GM18502 (cell line): Measurements from ENCODE around the gene ACAT2.
A peak's percentile ranks its signal among the peaks of the same experiment; 100 is the strongest.
"Not testable (repeated sequence)": the region's sequence is repeated elsewhere in the genome, so short reads cannot be mapped to it uniquely, and the experiment has no call there.

Source experiments
- ATAC-seq: cut with Tn5 transposase; IDR thresholded peaks from one replicate; pipeline ENCODE4 v1.9.1; 2021; ENCODE audit warnings: mild to moderate bottlenecking; ENCODE audit not compliant: unreplicated experiment, poor library complexity

ACAT2 gene

GRCh38 chr6:159762681-159763293 is 942 bp downstream of the ACAT2 start:
- ATAC-seq, result peak; percentile 19

DNA sequence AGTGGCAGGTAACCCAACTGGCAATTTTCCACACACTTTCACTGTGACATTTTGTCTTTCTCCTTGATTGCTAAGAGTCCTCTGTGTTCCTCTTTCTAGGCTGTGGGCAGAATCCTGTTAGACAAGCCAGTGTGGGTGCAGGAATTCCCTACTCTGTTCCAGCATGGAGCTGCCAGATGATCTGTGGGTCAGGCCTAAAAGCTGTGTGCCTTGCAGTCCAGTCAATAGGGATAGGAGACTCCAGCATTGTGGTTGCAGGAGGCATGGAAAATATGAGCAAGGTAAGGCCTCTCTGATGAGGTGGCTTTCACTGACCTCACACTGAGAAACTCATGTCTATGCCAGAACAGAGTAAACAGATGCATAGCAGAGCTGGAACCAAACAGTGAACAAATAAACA is 5.1 kb downstream of the ACAT2 start:
- no peak for ATAC-seq

- no peak for ATAC-seq
Observed at GRCh38 chr6:159769470-159769869, 7.6 kb downstream of the ACAT2 start.

- no peak for ATAC-seq
Observed at GRCh38 chr6:159772196-159772595, 10.4 kb downstream of the ACAT2 start.

GRCh38 chr6:159777240-159777904 is 15.5 kb downstream of the ACAT2 start:
- ATAC-seq, result no peak

GRCh38 chr6:159778131-159778530 is 16.3 kb downstream of the ACAT2 start:
- ATAC-seq, result no peak

- no peak for ATAC-seq
Observed at GRCh38 chr6:159778542-159779103, 16.8 kb downstream of the ACAT2 start.

- ATAC-seq, result no peak
Observed at GRCh38 chr6:159788276-159788675, 26.4 kb downstream of the ACAT2 start.

DNA sequence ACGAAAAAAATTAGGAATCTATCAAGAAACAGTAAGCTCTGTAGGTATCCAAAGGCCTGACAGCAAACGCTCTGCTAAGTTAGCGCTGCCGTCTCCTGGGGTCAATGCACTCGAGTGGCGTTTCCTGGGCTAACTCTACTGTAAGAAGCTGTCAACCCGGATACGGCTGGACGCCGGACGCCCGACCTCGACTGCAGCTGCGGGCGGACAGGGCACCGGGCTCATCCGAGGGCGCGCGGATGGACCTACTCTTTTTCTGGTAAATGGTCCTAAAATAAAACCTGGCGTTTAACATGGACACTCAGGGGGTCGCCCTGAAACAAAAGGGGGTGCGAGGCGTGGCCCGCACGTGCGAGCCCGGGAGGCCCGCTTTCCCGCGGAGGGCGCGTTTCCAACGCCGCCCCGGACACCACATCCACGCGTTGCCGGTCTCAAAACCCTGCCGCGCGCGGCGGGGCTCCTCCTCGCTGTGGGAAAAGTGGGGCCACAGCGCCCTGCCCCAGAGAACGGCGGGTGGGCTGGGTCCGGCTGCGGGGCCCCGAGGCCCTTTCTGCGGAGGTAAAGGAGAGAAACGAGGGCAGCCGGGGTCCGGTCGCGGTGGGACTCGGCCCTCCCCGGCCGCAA is 27.0 kb downstream of the ACAT2 start:
- ATAC-seq, result no peak

DNA sequence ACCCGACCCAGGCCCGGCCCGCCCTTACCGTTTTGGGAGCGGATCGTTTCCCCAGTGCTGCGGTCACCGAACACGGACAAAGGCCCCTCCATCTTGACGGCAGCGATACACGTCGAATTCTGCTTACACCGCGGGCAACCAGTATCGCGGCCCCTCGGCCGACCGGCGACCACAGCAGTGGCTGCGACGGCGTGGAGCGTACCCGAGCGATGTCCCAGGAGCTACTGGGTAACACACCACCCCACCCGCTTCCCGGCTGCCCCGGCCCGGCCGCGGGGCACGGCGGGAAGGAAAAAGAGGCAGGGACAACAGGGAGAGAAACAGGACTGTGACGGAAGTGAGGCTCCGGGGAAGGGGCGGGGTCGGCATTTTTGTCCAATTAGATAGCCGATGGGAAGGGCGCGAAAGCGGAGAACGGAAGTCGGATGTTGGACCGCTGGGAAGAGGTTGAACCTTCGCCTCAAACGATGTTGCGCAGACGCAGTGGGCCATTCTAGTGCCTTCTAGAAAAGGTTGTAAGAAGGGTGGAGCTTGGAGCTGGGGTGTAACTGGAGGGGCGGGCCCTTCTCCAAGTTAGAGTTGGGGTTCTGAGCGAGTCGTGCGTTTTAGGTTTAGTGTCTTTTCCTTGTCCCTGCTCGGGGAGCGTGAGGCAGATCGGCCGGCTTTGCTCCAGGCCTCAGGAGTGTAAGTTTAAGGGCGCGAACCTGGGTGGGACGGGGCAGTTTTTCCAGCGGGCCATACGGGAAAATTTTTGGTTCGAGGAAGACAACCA is 27.7 kb downstream of the ACAT2 start, which contains the start of gene TCP1:
Gene TCP1 (minus strand): TSS at position 226 of the 772 bp plus-strand sequence. CDS start 134 bp downstream, at position 92.
- ATAC-seq, result peak; percentile 73

GRCh38 chr6:159790149-159790955 is 28.5 kb downstream of the ACAT2 start, which contains the start of gene MRPL18:
Gene MRPL18 (plus strand): TSS chr6:159790467. CDS start chr6:159790588, 121 bp downstream.
- ATAC-seq, result peak; percentile 83

- no peak for ATAC-seq
Observed at GRCh38 chr6:159790956-159791598, 29.2 kb downstream of the ACAT2 start.

- not testable (repeated sequence) for ATAC-seq
Observed at GRCh38 chr6:159794976-159795375, 33.1 kb downstream of the ACAT2 start.

DNA sequence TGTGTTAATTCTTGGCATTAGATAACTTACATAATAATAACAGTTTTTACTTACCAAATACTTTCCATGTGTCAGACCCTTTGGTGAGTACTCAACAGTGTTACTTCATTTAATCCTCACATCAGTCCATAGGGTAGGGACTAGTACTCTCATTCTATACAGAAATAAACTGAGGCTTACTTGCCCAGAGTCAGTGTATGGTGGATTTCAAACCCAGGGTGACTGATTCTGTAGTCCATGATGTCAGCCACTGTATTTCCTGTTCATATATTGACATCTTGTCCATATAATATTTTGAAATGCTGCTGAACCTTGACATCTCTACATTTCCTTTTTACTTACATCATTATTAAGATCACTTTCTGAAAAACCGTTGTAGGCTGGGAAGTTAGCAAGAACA is 35.7 kb downstream of the ACAT2 start:
- no peak for ATAC-seq

DNA sequence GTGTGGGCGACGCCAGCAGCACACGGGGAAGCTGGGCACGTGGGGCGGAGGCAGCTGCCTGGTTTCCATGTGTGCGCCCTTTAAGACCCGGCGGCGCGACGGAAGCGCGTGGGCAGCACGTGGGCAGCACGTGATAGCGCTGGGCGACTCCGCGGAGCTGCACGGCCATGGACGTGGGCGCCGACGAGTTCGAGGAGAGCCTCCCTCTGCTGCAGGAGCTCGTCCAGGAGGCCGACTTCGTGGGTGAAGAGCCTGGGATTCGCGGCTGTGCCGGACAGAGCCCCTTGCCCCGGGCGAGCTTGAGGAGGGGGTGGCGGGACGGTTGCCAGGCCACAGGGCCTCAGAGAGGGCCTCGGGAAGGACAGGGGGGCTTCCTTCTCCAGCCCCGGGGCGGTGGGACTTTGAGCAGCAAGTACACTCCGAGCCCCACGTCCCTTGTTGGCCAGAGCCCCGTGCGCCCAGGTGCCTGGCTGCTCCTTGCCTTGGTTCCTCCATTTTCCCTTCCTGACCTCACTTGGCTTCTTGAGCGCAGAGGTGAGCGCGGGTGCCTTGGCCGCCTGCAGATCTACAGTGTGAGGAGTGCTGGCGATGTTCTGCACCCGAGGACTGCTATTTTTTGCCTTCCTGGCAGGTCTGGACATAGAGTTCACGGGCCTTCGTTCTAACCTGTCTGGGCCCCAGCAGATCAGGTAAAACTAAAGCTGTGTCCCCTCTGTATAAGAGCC is 38.5 kb downstream of the ACAT2 start, which contains the start of gene PNLDC1:
Gene PNLDC1 (plus strand): TSS at position 136 of the 725 bp plus-strand sequence. CDS start 32 bp downstream, at position 168.
- ATAC-seq, result no peak

GRCh38 chr6:159801935-159802334 is 40.1 kb downstream of the ACAT2 start:
- ATAC-seq, result no peak

- ATAC-seq, result no peak
Observed at GRCh38 chr6:159804504-159804903, 42.7 kb downstream of the ACAT2 start.

- no peak for ATAC-seq
Observed at GRCh38 chr6:159805440-159806020, 43.7 kb downstream of the ACAT2 start.
